GM12872 (cell line): ENCODE measurements around the gene TNFRSF6B.

ENCODE experiments used
- TF ChIP-seq, protein P1 (sequence below): IDR thresholded peaks from 3 replicates; pipeline ENCODE4 v1.5.1; 2011; ENCODE audit warnings: low read depth, mild to moderate bottlenecking, low read length, moderate library complexity; ENCODE audit not compliant: insufficient read depth

TNFRSF6B gene

DNA sequence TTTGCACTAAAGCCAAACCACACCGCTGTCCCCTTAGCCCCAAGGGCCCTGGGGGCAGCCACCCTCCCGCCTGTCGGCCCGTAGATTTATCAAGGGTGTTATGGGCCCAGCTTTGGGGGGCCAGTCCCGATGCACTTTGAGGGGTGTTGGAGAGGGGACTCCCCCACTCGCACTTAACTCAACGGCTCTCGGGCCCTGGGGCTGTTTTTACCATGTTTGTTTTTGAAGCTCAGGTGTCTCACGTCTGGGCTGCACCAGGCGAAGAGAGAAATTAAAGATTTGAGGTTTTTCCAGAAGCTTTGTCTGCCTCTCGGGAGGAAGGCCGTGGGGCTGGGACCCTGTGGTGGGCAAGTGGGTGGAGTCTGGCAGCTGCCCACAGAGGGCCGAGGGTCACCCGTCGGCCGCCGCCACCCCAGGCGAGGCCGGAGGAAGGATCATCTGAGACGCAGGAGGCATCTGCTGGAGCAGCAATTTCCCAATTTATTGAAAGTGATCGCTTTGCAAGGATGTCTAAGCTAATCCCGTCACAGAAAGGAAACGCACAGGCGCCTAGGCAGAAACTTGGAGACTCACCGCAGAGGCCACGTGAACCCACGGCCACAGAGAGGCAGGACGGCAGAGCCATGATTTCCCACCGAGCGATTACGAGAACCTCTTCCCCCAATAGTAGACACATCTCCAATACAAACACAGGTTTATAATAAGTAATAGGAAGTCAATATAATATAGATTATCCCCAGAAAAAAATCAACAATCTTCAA is 46.9 kb downstream of the TNFRSF6B start:
- TF ChIP-seq, protein P1, sequence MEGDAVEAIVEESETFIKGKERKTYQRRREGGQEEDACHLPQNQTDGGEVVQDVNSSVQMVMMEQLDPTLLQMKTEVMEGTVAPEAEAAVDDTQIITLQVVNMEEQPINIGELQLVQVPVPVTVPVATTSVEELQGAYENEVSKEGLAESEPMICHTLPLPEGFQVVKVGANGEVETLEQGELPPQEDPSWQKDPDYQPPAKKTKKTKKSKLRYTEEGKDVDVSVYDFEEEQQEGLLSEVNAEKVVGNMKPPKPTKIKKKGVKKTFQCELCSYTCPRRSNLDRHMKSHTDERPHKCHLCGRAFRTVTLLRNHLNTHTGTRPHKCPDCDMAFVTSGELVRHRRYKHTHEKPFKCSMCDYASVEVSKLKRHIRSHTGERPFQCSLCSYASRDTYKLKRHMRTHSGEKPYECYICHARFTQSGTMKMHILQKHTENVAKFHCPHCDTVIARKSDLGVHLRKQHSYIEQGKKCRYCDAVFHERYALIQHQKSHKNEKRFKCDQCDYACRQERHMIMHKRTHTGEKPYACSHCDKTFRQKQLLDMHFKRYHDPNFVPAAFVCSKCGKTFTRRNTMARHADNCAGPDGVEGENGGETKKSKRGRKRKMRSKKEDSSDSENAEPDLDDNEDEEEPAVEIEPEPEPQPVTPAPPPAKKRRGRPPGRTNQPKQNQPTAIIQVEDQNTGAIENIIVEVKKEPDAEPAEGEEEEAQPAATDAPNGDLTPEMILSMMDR, result no peak

DNA sequence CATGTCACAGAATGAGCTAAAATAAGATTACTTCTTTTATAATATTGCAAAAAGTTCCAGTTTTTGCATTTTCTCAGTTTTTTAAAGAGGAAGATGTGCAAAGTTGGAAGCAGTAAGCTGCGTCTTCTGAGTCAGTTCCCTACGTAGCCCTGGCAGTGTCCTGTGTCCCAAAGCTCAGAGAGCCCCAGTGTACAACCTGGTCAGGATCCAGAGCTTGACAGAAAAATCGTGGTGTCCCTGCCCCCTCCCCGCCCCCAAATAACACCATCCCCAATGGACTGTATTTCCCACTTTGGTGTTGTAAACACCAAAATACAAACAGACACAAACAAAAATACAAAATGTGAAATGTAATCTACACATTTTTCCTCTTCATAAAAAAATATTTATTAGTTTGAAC is 47.7 kb downstream of the TNFRSF6B start:
- TF ChIP-seq, protein P1, result no peak

DNA sequence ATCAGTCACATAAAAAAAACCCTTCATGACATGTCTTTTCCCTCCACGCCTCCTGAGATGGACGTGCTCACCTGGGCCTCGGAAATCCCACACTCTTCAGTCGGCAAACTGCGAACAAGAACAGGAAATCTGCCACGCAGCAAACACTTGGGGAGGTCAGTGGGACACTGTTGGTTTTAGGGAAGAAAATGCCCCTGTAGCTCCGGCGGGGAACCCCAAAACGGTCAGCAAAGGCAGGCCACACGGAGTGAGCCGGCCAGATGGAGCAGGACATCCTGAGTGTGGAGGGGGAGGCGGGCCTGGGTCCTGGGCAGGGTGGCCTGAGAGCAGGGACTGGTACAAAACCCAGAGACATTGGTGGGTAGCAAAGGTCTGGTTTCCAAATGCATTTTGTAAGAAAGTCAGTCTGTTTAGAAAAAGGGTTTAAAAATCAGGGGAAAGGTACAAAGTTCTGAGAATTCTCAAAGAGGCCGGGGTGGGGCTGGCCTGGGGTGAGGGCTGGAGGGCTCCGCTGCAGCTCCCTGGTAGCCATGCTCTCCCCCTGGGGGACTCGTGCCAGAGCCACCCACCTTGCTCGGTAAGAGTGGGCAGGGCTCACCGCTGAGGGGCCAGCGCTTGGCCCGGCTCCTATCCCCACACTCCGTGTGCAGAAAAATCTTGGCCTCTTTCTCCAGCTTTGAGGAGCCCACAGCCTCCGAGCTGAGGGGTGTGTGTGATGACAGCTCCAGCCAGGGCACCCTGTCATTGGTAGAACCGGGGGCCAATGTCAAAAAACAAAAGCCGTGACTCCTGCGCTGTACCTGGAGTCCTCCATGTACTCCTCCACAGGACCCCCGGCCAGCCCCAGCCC is 48.3 kb downstream of the TNFRSF6B start:
- TF ChIP-seq, protein P1, result no peak

DNA sequence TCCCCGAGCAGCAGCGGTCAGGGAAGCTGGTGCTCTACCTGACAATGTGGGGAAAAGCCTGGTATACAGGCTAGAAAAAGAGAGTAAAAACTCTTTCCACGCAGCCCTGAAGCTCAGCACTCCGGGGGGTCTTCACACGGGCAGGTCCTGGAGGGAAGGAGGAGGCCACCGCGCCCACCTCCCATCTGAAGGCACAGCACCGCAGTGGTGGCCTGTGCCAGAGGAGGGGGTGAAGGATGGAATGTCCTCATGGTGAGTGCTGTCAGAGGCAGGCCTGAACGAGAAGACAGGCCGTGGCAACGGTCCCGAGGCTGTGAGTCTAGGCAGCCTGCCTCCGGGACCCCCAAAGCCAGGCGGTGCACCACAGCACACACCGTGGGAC is 49.0 kb downstream of the TNFRSF6B start:
- TF ChIP-seq, protein P1, result no peak

DNA sequence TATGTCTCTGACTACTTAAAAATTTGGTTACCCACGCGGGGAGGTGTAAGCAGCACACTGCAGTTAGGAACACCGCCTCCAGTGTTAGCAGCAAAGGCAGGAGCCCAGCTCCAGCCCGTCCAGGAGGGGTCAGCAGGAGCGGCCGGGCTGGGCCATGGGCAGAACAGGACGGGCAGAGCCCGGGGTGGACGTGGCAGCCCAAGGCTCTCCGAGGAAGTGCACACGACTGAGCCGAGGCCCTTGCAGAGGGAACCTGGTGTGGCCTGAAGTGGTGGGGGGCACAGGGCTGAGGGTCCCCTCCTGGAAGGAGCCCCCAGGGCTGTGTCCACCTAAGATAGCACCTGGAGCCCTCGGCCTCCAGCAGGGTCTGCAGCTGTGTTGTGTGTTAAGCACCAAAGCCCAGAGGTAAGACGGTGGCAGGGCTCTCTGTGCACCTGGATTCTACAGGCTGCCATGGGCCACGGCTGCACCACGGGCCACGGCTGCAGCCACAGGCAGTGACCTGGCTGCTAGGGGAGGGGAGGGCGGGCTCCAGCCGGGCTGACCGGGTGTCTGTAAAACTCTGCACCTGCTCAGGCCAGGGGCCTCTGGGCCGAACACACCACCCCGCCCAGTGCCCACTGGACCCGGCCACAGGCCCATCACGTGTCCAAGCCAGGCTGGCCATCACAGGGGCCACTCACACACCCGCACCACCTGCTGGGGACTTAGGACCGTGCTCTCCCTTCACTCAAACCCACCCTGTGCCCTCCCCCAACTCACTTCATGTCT is 49.7 kb downstream of the TNFRSF6B start:
- TF ChIP-seq, protein P1, result no peak

DNA sequence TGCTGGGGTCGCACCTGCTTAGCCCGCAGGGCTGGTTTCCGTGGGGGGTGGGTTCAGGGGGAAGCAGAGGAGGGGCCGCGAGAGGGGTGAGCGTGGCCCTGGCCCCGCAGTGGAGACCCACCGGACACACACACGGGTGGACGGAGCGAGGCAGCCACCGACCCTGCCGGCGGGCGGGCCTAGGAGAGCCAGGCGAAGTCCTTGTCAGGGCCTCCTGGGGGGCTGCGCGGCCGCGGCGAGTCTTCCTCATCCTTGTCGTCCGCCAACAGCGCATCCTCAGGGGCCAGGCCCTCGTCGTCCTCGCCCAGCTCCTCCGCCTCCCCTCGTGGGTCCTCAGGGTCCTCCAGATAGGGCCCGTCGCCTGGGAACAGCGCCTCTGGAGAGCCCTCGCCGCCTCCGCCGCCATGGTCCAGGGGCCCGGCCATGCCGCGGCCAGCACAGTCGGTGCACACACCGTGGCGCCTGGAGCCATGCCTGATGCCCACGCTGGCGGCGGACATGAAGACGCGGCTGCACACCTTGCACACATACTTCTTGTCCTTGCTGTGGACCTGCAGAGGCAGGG is 50.4 kb downstream of the TNFRSF6B start:
- TF ChIP-seq, protein P1, result no peak
